ENCODE measurements around the gene ZBTB20. TPM values are rescaled to one million over a fixed set of nuclear protein-coding genes. Genes with fewer than 3 reads are reported as not detected.

Gene ZBTB20
- total and polyA plus RNA-seq, 2 of the 4 experiments (the other 2 are of a cell fraction), result 0.75 to 14.7 TPM

GRCh38 chr3:114466816-114467215 is 680.3 kb downstream of the ZBTB20 start:
- Histone ChIP-seq H3K4me1 (ENCODE audit: control insufficient read depth, insufficient read depth, low read length) (no peaks in the 10 kb centered on the region; the same call in 1 of the 2 replicates), H2BK20ac (ENCODE audit: low read depth, low read length) (no peak overlapping the region), H3K4me2 (ENCODE audit: low read depth, low read length) (no peak overlapping the region), H2BK15ac (ENCODE audit: low read depth, low read length) (no peak overlapping the region), H3K56ac (ENCODE audit: extremely low read depth, insufficient read depth, low read length) (no peak overlapping the region), H3K23ac (ENCODE audit: low read depth, low read length) (no peak overlapping the region), H3K27me3 (ENCODE audit: control insufficient read depth, insufficient read depth, low read length) (no peaks in the 10 kb centered on the region), H3K79me1 (ENCODE audit: low read depth in 1 of 2, low read length in 2 of 2) (peaks cover under 1 to 17% of the 10 kb centered on the region in 2 experiments; a peak in 3 of 4 replicates), H3K27ac (ENCODE audit: insufficient read depth, low read length) (no peak overlapping the region), H4K91ac (ENCODE audit: insufficient read depth, low read depth, low read length) (no peak overlapping the region), H4K8ac (ENCODE audit: low read depth in 2 of 2, low read length in 2 of 2) (no peak overlapping the region), H4K5ac (ENCODE audit: low read depth, low read length) (no peak overlapping the region), H3K18ac (ENCODE audit: low read depth, low read length) (no peak overlapping the region), H3K9me1 (ENCODE audit: insufficient read depth, low read length) (no peaks in the 10 kb centered on the region; the same call in 1 of the 2 replicates), H2BK120ac (ENCODE audit: low read depth, low read length) (no peak overlapping the region), H3K9me3 (ENCODE audit: control insufficient read depth, insufficient read depth, low read length) (no peaks in the 10 kb centered on the region), H4K20me1 (ENCODE audit: insufficient read depth, low read length) (no peaks in the 10 kb centered on the region), H3K4me3 (ENCODE audit: insufficient read depth, low read depth, low read length) (no peak overlapping the region), H3K14ac (replicated peaks; ENCODE audit: low read depth, low read length) (no peak overlapping the region), H2AK9ac (replicated peaks; ENCODE audit: low read depth, low read length, poor library complexity) (no peak overlapping the region), H3K9ac (ENCODE audit: low read depth, low read length) (no peak overlapping the region), H2AK5ac (ENCODE audit: low read depth, low read length) (no peak overlapping the region), H3K4ac (ENCODE audit: low read depth, low read length) (no peak overlapping the region), H3K36me3 (ENCODE audit: control insufficient read depth, insufficient read depth, low read length) (no peaks in the 10 kb centered on the region; the same call in 1 of the 2 replicates), H2BK5ac (ENCODE audit: low read depth, low read length, poor library complexity, severe bottlenecking) (no peak overlapping the region), H2AFZ (replicated peaks; ENCODE audit: low read length, poor library complexity) (no peak overlapping the region)
- ChIA-PET POLR2A (ENCODE audit: unreplicated experiment) (interaction anchor here (1.0 kb wide), 1 partner anchor 13 kb away, joined by 3 read pairs; no protein-coding TSS in a partner anchor), CTCF (no interaction called here)
- intact Hi-C loops (cut with micrococcal nuclease), result no loop called here
- dilution Hi-C loops (cut with HindIII; ENCODE audit: low sequenced_read_pairs, unreplicated experiment), result no loop called here
- BruUV-seq (replicated peaks), result no TSS peak
- 100% methylated on average over 1 of the region's 4 CpGs; no CpG with 5 or more reads in 1 of the 2 experiments for WGBS, 2 experiments (ENCODE audit: extremely low coverage in 2 of 2, insufficient read length in 1 of 2)
- in situ Hi-C loops (cut with MboI; ENCODE audit: low sequenced_read_pairs), result no loop called here
- TF ChIP-seq POLR2A (IDR thresholded peaks at IDR 0.05; ENCODE audit: low read depth, low read length), result no peak
- TF ChIP-seq BHLHE40 (IDR thresholded peaks at IDR 0.05; ENCODE audit: low read depth, low read length), result no peak
- no peak for TF ChIP-seq USF2 (IDR thresholded peaks at IDR 0.05; ENCODE audit: low read depth, low read length)
- TF ChIP-seq FOS (IDR thresholded peaks at IDR 0.05; ENCODE audit: low read depth, low read length), result no peak
- TF ChIP-seq RAD21 (IDR thresholded peaks at IDR 0.05; ENCODE audit: low read length), result no peak
- TF ChIP-seq MXI1 (IDR thresholded peaks at IDR 0.05; ENCODE audit: borderline replicate concordance, low read depth, low read length), result no peak
- TF ChIP-seq ELK1 (IDR thresholded peaks at IDR 0.05; ENCODE audit: borderline replicate concordance, low read depth, low read length), result no peak
- TF ChIP-seq CHD1 (IDR thresholded peaks at IDR 0.05; ENCODE audit: low read depth, low read length), result no peak
- TF ChIP-seq RCOR1 (IDR thresholded peaks at IDR 0.05; ENCODE audit: insufficient replicate concordance, low read length), result no peak
- TF ChIP-seq NFE2L2 (IDR thresholded peaks at IDR 0.05; ENCODE audit: low read depth, low read length), result no peak
- no peak for TF ChIP-seq RFX5 (IDR thresholded peaks at IDR 0.05; ENCODE audit: low read depth, low read length)
- no peak for TF ChIP-seq CTCF (conservative IDR thresholded peaks at IDR 0.05; ENCODE audit: low read depth, low read length)
- TF ChIP-seq MAFK (IDR thresholded peaks at IDR 0.05; ENCODE audit: low read depth, low read length), result no peak
- TF ChIP-seq SMC3 (IDR thresholded peaks at IDR 0.05; ENCODE audit: low read depth, low read length), result no peak
- no peak for DNase-seq
- ATAC-seq (ENCODE audit: low read depth), result no peak

Measured in IMR-90 (cell line).